Putamen (tissue), 1 donor: ENCODE results near the gene UBAC2.
"Not testable (repeated sequence)": the region's sequence is repeated elsewhere in the genome, so short reads cannot be mapped to it uniquely, and the experiment has no call there.

ENCODE experiments used
- DNase-seq: peaks from one replicate; pipeline ENCODE4 v3.0.0-alpha.2; 2016; ENCODE audit warnings: low spot score

UBAC2 gene

GRCh38 chr13:99214731-99215130 lies 14.1 kb downstream of the UBAC2 start:
- no peak for DNase-seq

- no peak for DNase-seq
Observed at GRCh38 chr13:99215184-99215830, 14.7 kb downstream of the UBAC2 start.

GRCh38 chr13:99217461-99218110 lies 16.9 kb downstream of the UBAC2 start:
- no peak for DNase-seq

GRCh38 chr13:99218126-99218525 lies 17.5 kb downstream of the UBAC2 start:
- DNase-seq, result no peak

- no peak for DNase-seq
Observed at GRCh38 chr13:99218545-99218944, 17.9 kb downstream of the UBAC2 start.

- DNase-seq, result no peak
Observed at GRCh38 chr13:99218969-99219368, 18.3 kb downstream of the UBAC2 start.

- DNase-seq, result no peak
Observed at GRCh38 chr13:99220199-99220935, 19.7 kb downstream of the UBAC2 start.

- no peak for DNase-seq
Observed at GRCh38 chr13:99221567-99222239, 21.0 kb downstream of the UBAC2 start.

GRCh38 chr13:99223587-99223986 lies 22.9 kb downstream of the UBAC2 start:
- DNase-seq, result no peak

- no peak for DNase-seq
Observed at GRCh38 chr13:99224021-99224420, 23.4 kb downstream of the UBAC2 start.

GRCh38 chr13:99225078-99225477 lies 24.4 kb downstream of the UBAC2 start:
- DNase-seq, result no peak

- DNase-seq, result no peak
Observed at GRCh38 chr13:99226513-99226912, 25.9 kb downstream of the UBAC2 start.

GRCh38 chr13:99227331-99227900 lies 26.8 kb downstream of the UBAC2 start:
- DNase-seq, result no peak

GRCh38 chr13:99227909-99228688 lies 27.4 kb downstream of the UBAC2 start:
- no peak for DNase-seq

- DNase-seq, result no peak
Observed at GRCh38 chr13:99228737-99229691, 28.4 kb downstream of the UBAC2 start.

- not testable (repeated sequence) for DNase-seq
Observed at GRCh38 chr13:99230588-99230987, 29.9 kb downstream of the UBAC2 start.

GRCh38 chr13:99230991-99231390 lies 30.3 kb downstream of the UBAC2 start:
- no peak for DNase-seq

- no peak for DNase-seq
Observed at GRCh38 chr13:99231721-99232120, 31.1 kb downstream of the UBAC2 start.

GRCh38 chr13:99237981-99238662 lies 37.5 kb downstream of the UBAC2 start:
- DNase-seq, result no peak

GRCh38 chr13:99246100-99246499 lies 45.4 kb downstream of the UBAC2 start:
- no peak for DNase-seq
